NCI-H2171 treated with DMSO at 0.1 percent for 48 hours (cell line): ENCODE measurements around the gene CEPT1.

Experiments used
- DNase-seq: peaks from one replicate; lab custom pipeline; 2025; lab: John Stamatoyannopoulos, UW

CEPT1 gene

GRCh38 chr1:111147948-111148347, 7.9 kb downstream of the CEPT1 start:
- DNase-seq: no peak

- no peak for DNase-seq
Measured at GRCh38 chr1:111148376-111148881, 8.4 kb downstream of the CEPT1 start.

- no peak for DNase-seq
Measured at GRCh38 chr1:111151838-111152237, 11.8 kb downstream of the CEPT1 start.

- no peak for DNase-seq
Measured at GRCh38 chr1:111154021-111154999, 14.3 kb downstream of the CEPT1 start.

GRCh38 chr1:111157431-111157830, 17.4 kb downstream of the CEPT1 start:
- DNase-seq: no peak

GRCh38 chr1:111161843-111162487, 21.9 kb downstream of the CEPT1 start:
- DNase-seq: peak; percentile 94

- DNase-seq: peak; percentile 33
Measured at GRCh38 chr1:111162488-111162880, 22.5 kb downstream of the CEPT1 start.

- DNase-seq: peak; percentile 17
Measured at GRCh38 chr1:111163363-111163762, 23.3 kb downstream of the CEPT1 start.

GRCh38 chr1:111164151-111164550, 24.1 kb downstream of the CEPT1 start:
- peak; percentile 14 for DNase-seq

GRCh38 chr1:111172463-111172862, 32.4 kb downstream of the CEPT1 start:
- DNase-seq: no peak

- no peak for DNase-seq
Measured at GRCh38 chr1:111174070-111174469, 34.0 kb downstream of the CEPT1 start.

GRCh38 chr1:111175349-111175748, 35.3 kb downstream of the CEPT1 start:
- DNase-seq: no peak

- no peak for DNase-seq
Measured at GRCh38 chr1:111176678-111177077, 36.7 kb downstream of the CEPT1 start.

GRCh38 chr1:111179968-111180533, 40.0 kb downstream of the CEPT1 start:
- no peak for DNase-seq

GRCh38 chr1:111182052-111182451, 42.0 kb downstream of the CEPT1 start:
- DNase-seq: no peak

- DNase-seq: no peak
Measured at GRCh38 chr1:111183308-111184069, 43.5 kb downstream of the CEPT1 start.

- no peak for DNase-seq
Measured at GRCh38 chr1:111184663-111185062, 44.6 kb downstream of the CEPT1 start.

- no peak for DNase-seq
Measured at GRCh38 chr1:111190931-111191451, 51.0 kb downstream of the CEPT1 start.

- DNase-seq: no peak
Measured at GRCh38 chr1:111191496-111191895, 51.5 kb downstream of the CEPT1 start.

- no peak for DNase-seq
Measured at GRCh38 chr1:111192074-111192473, 52.1 kb downstream of the CEPT1 start.

- no peak for DNase-seq
Measured at GRCh38 chr1:111192658-111193519, 52.9 kb downstream of the CEPT1 start.
